NCI-H82 treated with DMSO at 0.1 percent for 48 hours (cell line): ENCODE data around the gene ZNF561.
"Not testable (repeated sequence)": the region's sequence is repeated elsewhere in the genome, so short reads cannot be mapped to it uniquely, and the experiment has no call there.

ENCODE experiments used
- DNase-seq: peaks from one replicate; lab custom pipeline; 2025; ENCODE audit not compliant: unreplicated experiment; lab: John Stamatoyannopoulos, UW

The ZNF561 gene

GRCh38 chr19:9582081-9582725 is 38.8 kb downstream of the ZNF561 start:
- DNase-seq = not testable (repeated sequence)

- DNase-seq = no peak
Measured at GRCh38 chr19:9580728-9581127, 40.3 kb downstream of the ZNF561 start.

DNA sequence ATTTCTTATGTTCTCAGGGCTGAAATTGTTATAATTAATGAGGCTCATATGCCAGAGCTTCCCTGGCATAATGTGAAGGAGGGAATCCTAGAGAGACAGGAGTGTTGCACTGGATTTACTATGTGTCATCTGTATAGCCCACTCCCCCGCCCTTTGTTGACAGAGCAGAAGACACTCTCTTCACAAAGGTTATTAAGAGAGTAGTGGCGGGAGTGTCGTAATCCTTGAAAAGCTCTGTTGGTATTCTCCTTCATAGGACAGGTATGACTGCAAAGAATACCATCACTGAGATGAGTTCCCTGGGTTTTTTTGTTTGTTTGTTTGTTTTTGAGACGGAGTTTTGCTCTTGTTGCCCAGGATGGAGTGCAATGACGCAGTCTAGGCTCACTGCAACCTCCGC is 50.8 kb downstream of the ZNF561 start:
- no peak for DNase-seq

- DNase-seq = no peak
Measured at GRCh38 chr19:9566729-9567128, 54.3 kb downstream of the ZNF561 start.

DNA sequence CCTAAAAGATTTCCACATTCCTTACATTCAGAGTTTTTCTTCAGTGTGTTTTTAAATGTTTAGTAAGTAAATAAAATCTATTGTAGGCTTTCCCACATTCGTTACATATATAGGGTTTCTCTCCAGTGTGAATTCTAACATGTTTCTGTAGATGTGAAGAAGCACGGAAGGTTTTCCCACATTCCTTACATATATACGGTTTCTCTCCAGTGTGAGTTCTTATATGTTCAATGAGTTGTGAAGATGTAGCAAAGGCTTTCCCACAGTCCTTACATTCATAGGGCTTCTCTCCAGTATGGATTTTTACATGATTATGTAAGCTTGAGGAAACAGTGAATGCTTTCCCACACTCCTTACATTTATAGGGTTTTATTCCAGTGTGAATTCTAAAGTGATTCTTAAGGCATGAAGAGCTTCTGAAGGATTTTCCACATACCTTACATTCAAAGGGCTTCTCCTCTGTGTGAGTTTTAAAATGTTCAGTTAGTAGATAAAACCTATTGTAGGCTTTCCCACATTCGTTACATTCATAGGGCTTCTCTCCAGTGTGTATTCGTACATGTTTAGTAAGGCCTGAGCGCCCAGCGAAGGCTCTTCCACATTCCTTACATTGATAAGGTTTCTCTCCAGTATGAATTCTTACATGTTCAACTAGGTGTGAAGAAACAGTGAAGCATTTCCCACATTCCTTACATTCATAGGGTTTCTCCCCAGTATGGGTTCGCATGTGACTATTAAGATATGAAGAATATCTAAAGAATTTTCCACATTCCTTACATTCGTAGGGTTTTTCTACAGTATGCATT is 54.9 kb downstream of the ZNF561 start:
- no peak for DNase-seq
